22Rv1 (cell line): ENCODE results near the gene SARS2.

Source experiments
- CTCF ChIP-seq: fragments of 450-650 bp; IDR thresholded peaks from 2 replicates; pipeline ENCODE4 v1.5.1; 2017; ENCODE audit warnings: mild to moderate bottlenecking
- ZFX ChIP-seq: fragments of 450-650 bp; IDR thresholded peaks from 2 replicates; pipeline ENCODE4 v1.6.1; 2017; ENCODE audit warnings: antibody characterized with exemption, borderline replicate concordance

GRCh38 chr19:38971672-38972071, 41.1 kb upstream of the SARS2 start:
- TF ChIP-seq CTCF: no peak
- TF ChIP-seq ZFX: no peak
